Testis (tissue), 2 donors: Measurements from ENCODE around the gene NTM.

Experiments
- POLR2A ChIP-seq: fragments of 450-650 bp; IDR thresholded peaks from one replicate; pipeline ENCODE4 v1.6.1; 2017; ENCODE audit warnings: antibody characterized with exemption, mild to moderate bottlenecking, moderate library complexity
- TF ChIP-seq, protein P1 (sequence below), 3 experiments: fragments of 450-650 bp in 2 of 3; fragments of 200-600 bp in 1 of 3; sonication (generic) in 1 of 3; IDR thresholded peaks; one replicate each; pipeline ENCODE4 v1.5.1; 2016 to 2019; ENCODE audit warnings: antibody characterized with exemption in 3 of 3, mild to moderate bottlenecking in 2 of 3, moderate library complexity in 1 of 3

DNA sequence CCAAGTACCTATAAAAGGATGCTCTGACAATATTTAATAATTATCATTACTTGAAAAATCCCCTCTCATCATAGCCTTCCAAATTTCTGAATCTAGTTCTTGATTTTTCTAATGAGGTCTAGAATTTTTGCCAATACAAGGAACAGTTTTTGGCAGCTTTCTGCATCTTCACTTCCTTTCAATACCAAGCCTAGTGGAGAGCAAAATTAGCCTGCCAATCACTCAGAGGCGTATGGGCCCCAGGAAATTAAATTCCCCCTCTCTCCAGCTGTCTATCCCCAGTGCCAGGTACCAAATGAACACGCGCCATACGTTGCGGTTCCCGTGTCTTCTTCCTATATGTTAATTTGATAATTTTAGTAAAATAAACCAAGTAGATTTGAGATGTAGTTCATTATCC, 293.9 kb downstream of the NTM start:
- TF ChIP-seq POLR2A: no peak
- TF ChIP-seq, protein P1, sequence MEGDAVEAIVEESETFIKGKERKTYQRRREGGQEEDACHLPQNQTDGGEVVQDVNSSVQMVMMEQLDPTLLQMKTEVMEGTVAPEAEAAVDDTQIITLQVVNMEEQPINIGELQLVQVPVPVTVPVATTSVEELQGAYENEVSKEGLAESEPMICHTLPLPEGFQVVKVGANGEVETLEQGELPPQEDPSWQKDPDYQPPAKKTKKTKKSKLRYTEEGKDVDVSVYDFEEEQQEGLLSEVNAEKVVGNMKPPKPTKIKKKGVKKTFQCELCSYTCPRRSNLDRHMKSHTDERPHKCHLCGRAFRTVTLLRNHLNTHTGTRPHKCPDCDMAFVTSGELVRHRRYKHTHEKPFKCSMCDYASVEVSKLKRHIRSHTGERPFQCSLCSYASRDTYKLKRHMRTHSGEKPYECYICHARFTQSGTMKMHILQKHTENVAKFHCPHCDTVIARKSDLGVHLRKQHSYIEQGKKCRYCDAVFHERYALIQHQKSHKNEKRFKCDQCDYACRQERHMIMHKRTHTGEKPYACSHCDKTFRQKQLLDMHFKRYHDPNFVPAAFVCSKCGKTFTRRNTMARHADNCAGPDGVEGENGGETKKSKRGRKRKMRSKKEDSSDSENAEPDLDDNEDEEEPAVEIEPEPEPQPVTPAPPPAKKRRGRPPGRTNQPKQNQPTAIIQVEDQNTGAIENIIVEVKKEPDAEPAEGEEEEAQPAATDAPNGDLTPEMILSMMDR (IDR thresholded peaks at IDR 0.05): no peak
